ENCODE results near the gene SPTB. TPM values are rescaled to one million over a fixed set of nuclear protein-coding genes. Genes with fewer than 3 reads are reported as not detected.

SPTB gene
- total and polyA plus RNA-seq, 9 of the 15 experiments (the other 6 are each of a cell fraction or from before 2014, with no cell fraction given), result 0.21 to 45.9 (median 11.7) TPM

DNA sequence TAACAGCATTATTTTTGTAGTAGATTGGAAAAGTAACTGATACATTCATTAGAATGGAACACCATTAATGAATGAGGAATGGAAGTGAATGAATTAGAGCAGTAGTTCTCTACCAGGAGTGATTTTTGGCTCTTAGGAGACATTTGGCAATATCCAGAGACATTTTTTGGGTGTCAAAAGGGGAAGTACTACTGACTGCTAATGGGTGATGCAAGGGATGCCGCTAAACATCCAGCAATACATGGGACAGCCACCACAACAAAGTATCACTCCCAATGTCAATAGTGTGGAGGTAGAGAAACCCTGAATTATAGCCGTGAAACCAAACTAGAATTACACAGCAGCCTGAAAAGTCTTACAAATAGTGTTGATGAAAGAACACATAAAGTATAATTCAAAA, 36.1 kb upstream of the SPTB start:
- no peak for TF ChIP-seq SNRNP70 (optimal IDR thresholded peaks at IDR 0.05; ENCODE audit: low read depth, low read length)
- TF ChIP-seq ZNF41 (CRISPR knock-in tag; conservative IDR thresholded peaks at IDR 0.05), result no peak
- TF ChIP-seq ZBTB33 (CRISPR knock-in tag; IDR thresholded peaks at IDR 0.05), result peak; percentile 98
- TF ChIP-seq ATF3 (IDR thresholded peaks at IDR 0.05), result peak; percentile 39
- no peak for TF ChIP-seq ATF3 (CRISPR knock-in tag; conservative IDR thresholded peaks at IDR 0.05)
- TF ChIP-seq CBX3 (IDR thresholded peaks at IDR 0.05; ENCODE audit: borderline replicate concordance in 1 of 2, low read length in 2 of 2), result peak in 1 of 2 experiments; percentile 75; a peak in 2 of 3 replicates
- peak; percentile 69; the same call in 1 of the 2 replicates for TF ChIP-seq CEBPG (CRISPR knock-in tag; IDR thresholded peaks at IDR 0.05)
- TF ChIP-seq CEBPG (tag; conservative IDR thresholded peaks at IDR 0.05 in 1 of 2, IDR thresholded peaks at IDR 0.05 in 1 of 2), result peak in 1 of 2 experiments; percentile 32; a peak in 1 of 4 replicates
- peak; percentile 51 to 70; a peak in 2 of 4 replicates for TF ChIP-seq TRIM24 (IDR thresholded peaks at IDR 0.05)
- peak; percentile 52 for TF ChIP-seq CEBPB (tag; IDR thresholded peaks at IDR 0.05)
- Histone ChIP-seq H3K79me2 (ENCODE audit: control insufficient read depth, insufficient read depth, low read length) (peaks cover 29% of the 10 kb centered on the region), H3K36me3 (ENCODE audit: control insufficient read depth, insufficient read depth, low read length) (peaks cover 10% of the 10 kb centered on the region; the same call in 2 of the 3 replicates), H3K9me3 (replicated peaks; ENCODE audit: control insufficient read depth, insufficient read depth, low read depth, low read length) (no peaks in the 10 kb centered on the region; the same call in 1 of the 2 replicates), H3K27ac (ENCODE audit: extremely low read depth, low read depth, low read length) (no peak overlapping the region), H3K4me3 (no peak overlapping the region), H3K9ac (ENCODE audit: insufficient read depth in 1 of 2, low read depth in 2 of 2, low read length in 2 of 2) (no peak overlapping the region), H3K4me1 (replicated peaks in 1 of 2; ENCODE audit: control insufficient read depth in 2 of 2, insufficient read depth in 2 of 2, low read length in 2 of 2) (peaks cover 0 to 3% of the 10 kb centered on the region in 2 experiments; a peak in 2 of 5 replicates), H4K20me1 (replicated peaks; ENCODE audit: control insufficient read depth, insufficient read depth, low read length) (no peaks in the 10 kb centered on the region), H3K9me1 (ENCODE audit: control insufficient read depth, insufficient read depth, low read length) (no peaks in the 10 kb centered on the region), H3K27me3 (ENCODE audit: control insufficient read depth in 2 of 2, insufficient read depth in 2 of 2, low read length in 2 of 2) (no peaks in the 10 kb centered on the region), H2AFZ (ENCODE audit: low read depth, low read length) (no peak overlapping the region), H3K4me2 (ENCODE audit: insufficient read depth, low read length) (no peak overlapping the region)
- DNase-seq (ENCODE audit: extremely low read depth in 1 of 4, low spot score in 3 of 4) (no peak), FAIRE-seq (no peak), ATAC-seq (no peak)
- intact Hi-C loops (cut with micrococcal nuclease) (no loop called here), in situ Hi-C loops (cut with MboI) (no loop called here)
- 88% methylated on average over 2 of the region's 2 CpGs for WGBS (ENCODE audit: insufficient coverage, low coverage, missing lambda C conversion rate)
- no TSS peak for BruUV-seq (replicated peaks)
- ChIA-PET CTCF (ENCODE audit: low intra/inter-chr PET ratio) (no interaction called here), POLR2A (interaction anchor here (0.5 to 2.1 kb wide), 4 partner anchors 9 to 1055 kb away, joined by 3 to 10 read pairs (median 4); no protein-coding TSS in a partner anchor)

Measured in K562 (cell line).